K562 (cell line): ENCODE data around the gene DUOX2. TPM values are rescaled to one million over a fixed set of nuclear protein-coding genes. Genes with fewer than 3 reads are reported as not detected.

ENCODE experiments used
- FOXM1 ChIP-seq, 2 experiments: fragments of 450-650 bp in 1 of 2; sonication (generic) in 1 of 2; formaldehyde crosslinking in 1 of 2; IDR thresholded peaks; 2 replicates each; pipeline versions ENCODE4 v1.6.1 to v1.9.0; 2017 to 2022; ENCODE audit warnings: low read depth in 2 of 2, mild to moderate bottlenecking in 2 of 2, missing genetic modification reagents in 1 of 2, moderate library complexity in 1 of 2
- GTF2B ChIP-seq: IDR thresholded peaks from 2 replicates; pipeline ENCODE4 v1.6.1; 2011; ENCODE audit not compliant: insufficient read length; ENCODE audit errors: extremely low read depth
- IRF9 ChIP-seq: fragments of 450-650 bp; IDR thresholded peaks from 2 replicates; pipeline ENCODE4 v1.6.1; 2016; ENCODE audit warnings: missing biosample characterization, missing genetic modification characterization
- MAFK ChIP-seq: IDR thresholded peaks from 2 replicates; pipeline ENCODE4 v1.6.1; 2011; ENCODE audit warnings: low read length, improper control_type of control experiment
- OTX1 ChIP-seq: fragments of 450-650 bp; formaldehyde crosslinking; IDR thresholded peaks from 2 replicates; pipeline ENCODE4 v1.4.0; 2022; ENCODE audit warnings: mild to moderate bottlenecking
- POLR3G ChIP-seq: IDR thresholded peaks from 2 replicates; pipeline ENCODE4 v1.6.1; 2011; ENCODE audit not compliant: insufficient read length, insufficient replicate concordance; ENCODE audit errors: extremely low read depth
- RAD21 ChIP-seq, 2 experiments: fragments of 250-450 bp in 1 of 2; fragments of 450-650 bp in 1 of 2; sonication (Bioruptor Pico) in 1 of 2; formaldehyde crosslinking in 1 of 2; IDR thresholded peaks in 1 of 2; conservative IDR thresholded peaks in 1 of 2; 2 replicates each; pipeline versions ENCODE4 v1.4.0 to v1.8.0; 2020 to 2022; ENCODE audit warnings: mild to moderate bottlenecking in 2 of 2, moderate library complexity in 1 of 2
- TAF1 ChIP-seq: IDR thresholded peaks from 2 replicates; pipeline ENCODE4 v1.6.1; 2011; ENCODE audit warnings: mild to moderate bottlenecking, low read length, moderate library complexity; ENCODE audit not compliant: insufficient read depth, control insufficient read depth, severe bottlenecking; ENCODE audit errors: extremely low read depth
- TFE3 ChIP-seq: fragments of 450-650 bp; formaldehyde crosslinking; IDR thresholded peaks from 2 replicates; pipeline ENCODE4 v1.4.0; 2020; ENCODE audit warnings: mild to moderate bottlenecking, mixed read lengths
- THRA ChIP-seq: fragments of 450-650 bp; IDR thresholded peaks from 2 replicates; pipeline ENCODE4 v1.6.1; 2017; ENCODE audit warnings: mild to moderate bottlenecking, moderate library complexity
- ZBTB2 ChIP-seq: fragments of 450-650 bp; IDR thresholded peaks from 2 replicates; pipeline ENCODE4 v1.6.1; 2016; ENCODE audit warnings: antibody characterized with exemption
- ZNF609 ChIP-seq: sonication (generic); formaldehyde crosslinking; IDR thresholded peaks from 2 replicates; pipeline ENCODE4 v1.8.1; 2023; ENCODE audit warnings: missing genetic modification reagents, mild to moderate bottlenecking, borderline replicate concordance
- ZNF699 ChIP-seq: fragments of 250-450 bp; sonication (Bioruptor Pico); IDR thresholded peaks from 2 replicates; pipeline ENCODE4 v1.8.0; 2021; ENCODE audit warnings: mild to moderate bottlenecking, moderate library complexity; ENCODE audit not compliant: insufficient replicate concordance
- ZNF766 ChIP-seq: fragments of 200-800 bp; sonication (Bioruptor generic); conservative IDR thresholded peaks from 2 replicates; pipeline ENCODE4 v1.6.1; 2016; ENCODE audit warnings: missing genetic modification characterization, missing compliant biosample characterization
- polyA plus RNA-seq, 8 experiments: library from polyadenylated mRNA; depleted of rRNA in 4 of 8; stranded (reverse) in 5 of 8; unstranded in 3 of 8; fragments of >200 nt; fragmentation: Nextera tagmentation in 2 of 8; fragmentation: Illumina TruSeq in 1 of 8; extraction: Ambion mirVana in 2 of 8; extraction: Trizol in 1 of 8; gene quantifications; 2 replicates each; pipeline versions ENCODE4 v1.2.1 to v1.2.3, GENCODE V29; 2011 to 2014; ENCODE audit warnings: inconsistent platforms in 1 of 8, missing spikeins in 1 of 8
- total RNA-seq, 7 experiments: library from RNA; depleted of rRNA in 6 of 7; stranded (reverse); fragments of >200 nt in 6 of 7; fragmentation: Illumina TruSeq in 2 of 7; extraction: Trizol in 2 of 7; gene quantifications; 2 replicates each; pipeline versions ENCODE4 v1.2.1 to v1.2.3, GENCODE V29; 2011 to 2021; ENCODE audit warnings: low replicate concordance in 1 of 7

Gene DUOX2
- total and polyA plus RNA-seq, 9 of the 15 experiments (the other 6 are each of a cell fraction or from before 2014, with no cell fraction given): 0.01 to 0.03 (median 0.02) TPM; not detected in 6

GRCh38 chr15:45118131-45118588 is 4.2 kb upstream of the DUOX2 start (continued):
- no peak for TF ChIP-seq IRF9
- TF ChIP-seq MAFK: peak; percentile 26; the same call in 1 of the 2 replicates
- TF ChIP-seq ZNF699 (CRISPR knock-in tag): no peak
- TF ChIP-seq RAD21 (CRISPR knock-in tag; conservative IDR thresholded peaks at IDR 0.05 in 1 of 2, IDR thresholded peaks at IDR 0.05 in 1 of 2): peak; percentile 93 to 97
- no peak for TF ChIP-seq ZNF766 (CRISPR knock-in tag)
- no peak for TF ChIP-seq GTF2B
- no peak for TF ChIP-seq ZBTB2
- no peak for TF ChIP-seq OTX1 (CRISPR knock-in tag)
- TF ChIP-seq THRA: no peak
- TF ChIP-seq TFE3: no peak
- no peak for TF ChIP-seq TAF1
- TF ChIP-seq ZNF609 (CRISPR knock-in tag): no peak
- no peak for TF ChIP-seq FOXM1 (IDR thresholded peaks at IDR 0.05; ENCODE audit: low read depth)
- TF ChIP-seq FOXM1 (CRISPR knock-in tag; IDR thresholded peaks at IDR 0.05; ENCODE audit: low read depth): no peak
- TF ChIP-seq POLR3G: no peak
